ENCODE data around the gene IQCB1. TPM values are rescaled to one million over a fixed set of nuclear protein-coding genes. Genes with fewer than 3 reads are reported as not detected.
A peak's percentile ranks its signal among the peaks of the same experiment; 100 is the strongest.

Gene IQCB1
- total and polyA plus RNA-seq, 8 donors, result 9.0 to 18.3 (median 11.5) TPM

GRCh38 chr3:121752261-121752660 is 82.6 kb downstream of the IQCB1 start:
- no peak for ATAC-seq
- no peak for TF ChIP-seq CTCF (IDR thresholded peaks at IDR 0.05)
- no peaks in the 10 kb centered on the region for H3K27me3 ChIP-seq
- peaks cover 14 to 19% (median 19%) of the 10 kb centered on the region in 3 donors for H3K4me1 ChIP-seq
- no peak for DNase-seq
- H3K9me3 ChIP-seq, result no peaks in the 10 kb centered on the region
- intact Hi-C loops (cut with DNase I), result no loop called here
- FAIRE-seq, result no peak
- no peak overlapping the region for H3K27ac ChIP-seq
- H3K36me3 ChIP-seq, result no peaks in the 10 kb centered on the region
- WGBS, 2 donors, result 73 to 93% methylated on average over 1 of the region's 1 CpG
- no peak overlapping the region for H3K4me3 ChIP-seq

- FAIRE-seq (no peak), ATAC-seq (no peak), DNase-seq (no peak)
- Histone ChIP-seq H3K27ac (peak overlapping the region; percentile 34 to 97 (median 70)), H3K4me1 (peaks cover 23 to 26% (median 25%) of the 10 kb centered on the region in 3 donors), H3K4me3 (peak overlapping the region; percentile 28 to 83 (median 58)), H3K36me3 (no peaks in the 10 kb centered on the region), H3K27me3 (no peaks in the 10 kb centered on the region), H3K9me3 (no peaks in the 10 kb centered on the region)
- no peak for TF ChIP-seq CTCF (IDR thresholded peaks at IDR 0.05)
- 1 to 2% methylated on average over 9 of the region's 9 CpGs for WGBS, 2 donors
- intact Hi-C loops (cut with DNase I), result no loop called here
These were observed 84.8 kb downstream of the IQCB1 start for GRCh38 chr3:121750087-121750415.

- peak; percentile 90 to 97 (median 94) for DNase-seq
- TF ChIP-seq CTCF (IDR thresholded peaks at IDR 0.05), result no peak
- Histone ChIP-seq H3K36me3 (no peaks in the 10 kb centered on the region), H3K27me3 (no peaks in the 10 kb centered on the region), H3K4me1 (peaks cover 23 to 26% (median 25%) of the 10 kb centered on the region in 3 donors), H3K9me3 (no peaks in the 10 kb centered on the region), H3K4me3 (peak within 1 kb of the TSS; percentile 50 to 83 (median 70)), H3K27ac (peak within 1 kb of the TSS; percentile 93 to 99 (median 97))
- 0 to 1% methylated on average over 43 to 51 of the region's 51 CpGs for WGBS, 2 donors
- intact Hi-C loops (cut with DNase I), result no loop called here
- FAIRE-seq, result peak; percentile 97
- ATAC-seq, result peak; percentile 94 to 98 (median 94)
These were observed 85.4 kb downstream of the IQCB1 start, which contains the start of gene GOLGB1 for GRCh38 chr3:121749276-121750086. Gene GOLGB1, minus strand, starts transcription at chr3:121749741. Its CDS starts 18,770 bp downstream, at chr3:121730971.

GRCh38 chr3:121748680-121749275 is 86.1 kb downstream of the IQCB1 start:
- TF ChIP-seq CTCF (IDR thresholded peaks at IDR 0.05), result no peak
- WGBS, 2 donors, result 0% methylated on average over 17 of the region's 17 CpGs
- H3K4me1 ChIP-seq, result peaks cover 23 to 26% (median 25%) of the 10 kb centered on the region in 3 donors
- FAIRE-seq (no peak), DNase-seq (peak in 4 of 6 donors; percentile 79 to 83 (median 81)), ATAC-seq (peak; percentile 78 to 85 (median 80))
- intact Hi-C loops (cut with DNase I), result no loop called here
- peak overlapping the region; percentile 93 to 99 (median 97) for H3K27ac ChIP-seq
- H3K36me3 ChIP-seq, result no peaks in the 10 kb centered on the region
- H3K27me3 ChIP-seq, result no peaks in the 10 kb centered on the region
- H3K9me3 ChIP-seq, result no peaks in the 10 kb centered on the region
- peak overlapping the region; percentile 50 to 83 (median 70) for H3K4me3 ChIP-seq

All from pancreas (tissue), 10 donors.